ENCODE data around the gene MAGI2. TPM values are rescaled to one million over a fixed set of nuclear protein-coding genes. Genes with fewer than 3 reads are reported as not detected.

Gene MAGI2
- polyA plus RNA-seq, 4 donors, result 0.22 to 2.1 (median 1.5) TPM

- Histone ChIP-seq H3K4me3 (ENCODE audit: low read depth in 1 of 3, low read length in 3 of 3) (no peak overlapping the region), H3K9me3 (ENCODE audit: control insufficient read depth in 2 of 2, insufficient read depth in 1 of 2, low read depth in 1 of 2, low read length in 1 of 2) (no peaks in the 10 kb centered on the region), H3K27me3 (ENCODE audit: control insufficient read depth in 3 of 3, insufficient read depth in 3 of 3, low read length in 3 of 3) (no peaks in the 10 kb centered on the region), H3K36me3 (ENCODE audit: control insufficient read depth in 3 of 3, insufficient read depth in 2 of 3, low read depth in 1 of 3, low read length in 3 of 3) (no peaks in the 10 kb centered on the region), H3K27ac (ENCODE audit: low read depth in 1 of 3, low read length in 2 of 3) (no peak overlapping the region), H3K4me1 (ENCODE audit: control insufficient read depth in 3 of 3, insufficient read depth in 2 of 3, low read depth in 1 of 3, low read length in 2 of 3) (no peaks in the 10 kb centered on the region)
- FAIRE-seq (no peak), DNase-seq (no peak)
- WGBS, 3 donors, result 44 to 77% (median 65%) methylated on average over 3 of the region's 3 CpGs
Measured at GRCh38 chr7:78850093-78850740, 603.2 kb downstream of the MAGI2 start.

- DNase-seq, result no peak
- Histone ChIP-seq H3K27me3 (ENCODE audit: control insufficient read depth in 3 of 3, insufficient read depth in 3 of 3, low read length in 3 of 3) (no peaks in the 10 kb centered on the region), H3K4me1 (ENCODE audit: control insufficient read depth in 3 of 3, insufficient read depth in 2 of 3, low read depth in 1 of 3, low read length in 2 of 3) (no peaks in the 10 kb centered on the region)
Measured at GRCh38 chr7:78845155-78845554, 608.3 kb downstream of the MAGI2 start.

GRCh38 chr7:78842068-78842467, 611.4 kb downstream of the MAGI2 start:
- H3K4me3 ChIP-seq (ENCODE audit: low read depth in 1 of 3, low read length in 3 of 3), result no peak overlapping the region
- H3K4me1 ChIP-seq (ENCODE audit: control insufficient read depth in 3 of 3, insufficient read depth in 2 of 3, low read depth in 1 of 3, low read length in 2 of 3), result no peaks in the 10 kb centered on the region
- WGBS, 3 donors, result 7 to 71% (median 9%) methylated on average over 2 of the region's 2 CpGs
- H3K27ac ChIP-seq (ENCODE audit: low read depth in 1 of 3, low read length in 2 of 3), result no peak overlapping the region
- H3K9me3 ChIP-seq (ENCODE audit: control insufficient read depth in 2 of 2, insufficient read depth in 1 of 2, low read depth in 1 of 2, low read length in 1 of 2), result no peaks in the 10 kb centered on the region
- no peaks in the 10 kb centered on the region for H3K36me3 ChIP-seq (ENCODE audit: control insufficient read depth in 3 of 3, insufficient read depth in 2 of 3, low read depth in 1 of 3, low read length in 3 of 3)
- FAIRE-seq, result no peak
- no peaks in the 10 kb centered on the region for H3K27me3 ChIP-seq (ENCODE audit: control insufficient read depth in 3 of 3, insufficient read depth in 3 of 3, low read length in 3 of 3)
- no peak for DNase-seq

More at GRCh38 chr7:78845155-78845554, 608.3 kb downstream of the MAGI2 start:
- 34 to 48% (median 34%) methylated on average over 1 of the region's 1 CpG for WGBS, 3 donors
- Histone ChIP-seq H3K4me3 (ENCODE audit: low read depth in 1 of 3, low read length in 3 of 3) (no peak overlapping the region), H3K27ac (ENCODE audit: low read depth in 1 of 3, low read length in 2 of 3) (no peak overlapping the region), H3K36me3 (ENCODE audit: control insufficient read depth in 3 of 3, insufficient read depth in 2 of 3, low read depth in 1 of 3, low read length in 3 of 3) (no peaks in the 10 kb centered on the region), H3K9me3 (ENCODE audit: control insufficient read depth in 2 of 2, insufficient read depth in 1 of 2, low read depth in 1 of 2, low read length in 1 of 2) (no peaks in the 10 kb centered on the region)
- no peak for FAIRE-seq

GRCh38 chr7:78835897-78836296, 617.6 kb downstream of the MAGI2 start:
- Histone ChIP-seq H3K4me1 (ENCODE audit: control insufficient read depth in 3 of 3, insufficient read depth in 2 of 3, low read depth in 1 of 3, low read length in 2 of 3) (no peaks in the 10 kb centered on the region), H3K4me3 (ENCODE audit: low read depth in 1 of 3, low read length in 3 of 3) (no peak overlapping the region), H3K27me3 (ENCODE audit: control insufficient read depth in 3 of 3, insufficient read depth in 3 of 3, low read length in 3 of 3) (no peaks in the 10 kb centered on the region), H3K36me3 (ENCODE audit: control insufficient read depth in 3 of 3, insufficient read depth in 2 of 3, low read depth in 1 of 3, low read length in 3 of 3) (no peaks in the 10 kb centered on the region), H3K27ac (ENCODE audit: low read depth in 1 of 3, low read length in 2 of 3) (no peak overlapping the region), H3K9me3 (ENCODE audit: control insufficient read depth in 2 of 2, insufficient read depth in 1 of 2, low read depth in 1 of 2, low read length in 1 of 2) (peaks cover 0 to 4% of the 10 kb centered on the region in 2 donors)
- WGBS, 3 donors, result 83 to 87% (median 86%) methylated on average over 5 of the region's 5 CpGs
- DNase-seq (no peak), FAIRE-seq (no peak)

GRCh38 chr7:78828317-78828716, 625.1 kb downstream of the MAGI2 start:
- 51 to 77% (median 68%) methylated on average over 1 of the region's 1 CpG for WGBS, 3 donors
- DNase-seq (no peak), FAIRE-seq (no peak)
- Histone ChIP-seq H3K27ac (ENCODE audit: low read depth in 1 of 3, low read length in 2 of 3) (no peak overlapping the region), H3K27me3 (ENCODE audit: control insufficient read depth in 3 of 3, insufficient read depth in 3 of 3, low read length in 3 of 3) (no peaks in the 10 kb centered on the region), H3K4me1 (ENCODE audit: control insufficient read depth in 3 of 3, insufficient read depth in 2 of 3, low read depth in 1 of 3, low read length in 2 of 3) (no peaks in the 10 kb centered on the region), H3K9me3 (ENCODE audit: control insufficient read depth in 2 of 2, insufficient read depth in 1 of 2, low read depth in 1 of 2, low read length in 1 of 2) (peaks cover 0 to under 1% of the 10 kb centered on the region in 2 donors), H3K36me3 (ENCODE audit: control insufficient read depth in 3 of 3, insufficient read depth in 2 of 3, low read depth in 1 of 3, low read length in 3 of 3) (no peaks in the 10 kb centered on the region), H3K4me3 (ENCODE audit: low read depth in 1 of 3, low read length in 3 of 3) (no peak overlapping the region)

- no peaks in the 10 kb centered on the region for H3K9me3 ChIP-seq (ENCODE audit: control insufficient read depth in 2 of 2, insufficient read depth in 1 of 2, low read depth in 1 of 2, low read length in 1 of 2)
- FAIRE-seq (no peak), DNase-seq (no peak)
- WGBS, 3 donors, result 80 to 92% (median 83%) methylated on average over 4 of the region's 4 CpGs
- no peaks in the 10 kb centered on the region for H3K36me3 ChIP-seq (ENCODE audit: control insufficient read depth in 3 of 3, insufficient read depth in 2 of 3, low read depth in 1 of 3, low read length in 3 of 3)
- no peak overlapping the region for H3K27ac ChIP-seq (ENCODE audit: low read depth in 1 of 3, low read length in 2 of 3)
- no peaks in the 10 kb centered on the region for H3K4me1 ChIP-seq (ENCODE audit: control insufficient read depth in 3 of 3, insufficient read depth in 2 of 3, low read depth in 1 of 3, low read length in 2 of 3)
- no peak overlapping the region for H3K4me3 ChIP-seq (ENCODE audit: low read depth in 1 of 3, low read length in 3 of 3)
- no peaks in the 10 kb centered on the region for H3K27me3 ChIP-seq (ENCODE audit: control insufficient read depth in 3 of 3, insufficient read depth in 3 of 3, low read length in 3 of 3)
Measured at GRCh38 chr7:78803501-78804127, 649.9 kb downstream of the MAGI2 start.

- Histone ChIP-seq H3K27ac (ENCODE audit: low read depth in 1 of 3, low read length in 2 of 3) (no peak overlapping the region), H3K27me3 (ENCODE audit: control insufficient read depth in 3 of 3, insufficient read depth in 3 of 3, low read length in 3 of 3) (no peaks in the 10 kb centered on the region), H3K36me3 (ENCODE audit: control insufficient read depth in 3 of 3, insufficient read depth in 2 of 3, low read depth in 1 of 3, low read length in 3 of 3) (no peaks in the 10 kb centered on the region), H3K9me3 (ENCODE audit: control insufficient read depth in 2 of 2, insufficient read depth in 1 of 2, low read depth in 1 of 2, low read length in 1 of 2) (no peaks in the 10 kb centered on the region), H3K4me3 (ENCODE audit: low read depth in 1 of 3, low read length in 3 of 3) (no peak overlapping the region), H3K4me1 (ENCODE audit: control insufficient read depth in 3 of 3, insufficient read depth in 2 of 3, low read depth in 1 of 3, low read length in 2 of 3) (no peaks in the 10 kb centered on the region)
- FAIRE-seq, result no peak
- WGBS, 3 donors, result 43 to 46% (median 45%) methylated on average over 2 of the region's 2 CpGs
- no peak for DNase-seq
Measured at GRCh38 chr7:78794101-78794500, 659.4 kb downstream of the MAGI2 start.

GRCh38 chr7:78792624-78793023, 660.8 kb downstream of the MAGI2 start:
- FAIRE-seq (no peak), DNase-seq (no peak)
- 69 to 79% (median 78%) methylated on average over 3 of the region's 3 CpGs for WGBS, 3 donors
- Histone ChIP-seq H3K36me3 (ENCODE audit: control insufficient read depth in 3 of 3, insufficient read depth in 2 of 3, low read depth in 1 of 3, low read length in 3 of 3) (no peaks in the 10 kb centered on the region), H3K27ac (ENCODE audit: low read depth in 1 of 3, low read length in 2 of 3) (no peak overlapping the region), H3K4me3 (ENCODE audit: low read depth in 1 of 3, low read length in 3 of 3) (no peak overlapping the region), H3K27me3 (ENCODE audit: control insufficient read depth in 3 of 3, insufficient read depth in 3 of 3, low read length in 3 of 3) (no peaks in the 10 kb centered on the region), H3K4me1 (ENCODE audit: control insufficient read depth in 3 of 3, insufficient read depth in 2 of 3, low read depth in 1 of 3, low read length in 2 of 3) (no peaks in the 10 kb centered on the region), H3K9me3 (ENCODE audit: control insufficient read depth in 2 of 2, insufficient read depth in 1 of 2, low read depth in 1 of 2, low read length in 1 of 2) (no peaks in the 10 kb centered on the region)

GRCh38 chr7:78792006-78792405, 661.5 kb downstream of the MAGI2 start:
- no peaks in the 10 kb centered on the region for H3K36me3 ChIP-seq (ENCODE audit: control insufficient read depth in 3 of 3, insufficient read depth in 2 of 3, low read depth in 1 of 3, low read length in 3 of 3)
- DNase-seq (no peak), FAIRE-seq (no peak)
- WGBS, 3 donors, result 60 to 67% (median 66%) methylated on average over 6 of the region's 6 CpGs
- H3K4me1 ChIP-seq (ENCODE audit: control insufficient read depth in 3 of 3, insufficient read depth in 2 of 3, low read depth in 1 of 3, low read length in 2 of 3), result no peaks in the 10 kb centered on the region
- no peak overlapping the region for H3K4me3 ChIP-seq (ENCODE audit: low read depth in 1 of 3, low read length in 3 of 3)
- no peaks in the 10 kb centered on the region for H3K9me3 ChIP-seq (ENCODE audit: control insufficient read depth in 2 of 2, insufficient read depth in 1 of 2, low read depth in 1 of 2, low read length in 1 of 2)
- no peaks in the 10 kb centered on the region for H3K27me3 ChIP-seq (ENCODE audit: control insufficient read depth in 3 of 3, insufficient read depth in 3 of 3, low read length in 3 of 3)
- H3K27ac ChIP-seq (ENCODE audit: low read depth in 1 of 3, low read length in 2 of 3), result no peak overlapping the region
